ENCODE data around the gene IRF3.

DNA sequence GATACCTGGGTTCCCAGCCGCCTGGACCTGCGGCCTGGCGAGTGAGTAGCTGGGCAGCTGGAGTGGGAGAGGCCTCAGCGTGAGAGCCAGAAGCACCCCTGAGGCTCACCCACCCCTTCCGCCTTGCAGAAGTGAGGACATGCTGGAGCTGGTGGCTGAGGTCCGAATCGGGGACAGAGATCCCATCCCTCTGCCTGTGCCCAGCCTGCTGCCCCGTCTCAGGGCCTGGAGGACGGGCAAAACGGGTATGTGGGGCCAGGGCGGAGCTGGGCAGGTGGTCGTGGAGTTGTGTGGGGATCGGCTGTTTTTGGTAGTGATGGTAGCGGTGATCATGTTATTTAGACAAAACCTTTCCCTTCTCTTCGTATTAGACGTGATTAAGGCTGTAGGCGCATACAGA, 19.1 kb downstream of the IRF3 start:
- TF ChIP-seq, protein P1, sequence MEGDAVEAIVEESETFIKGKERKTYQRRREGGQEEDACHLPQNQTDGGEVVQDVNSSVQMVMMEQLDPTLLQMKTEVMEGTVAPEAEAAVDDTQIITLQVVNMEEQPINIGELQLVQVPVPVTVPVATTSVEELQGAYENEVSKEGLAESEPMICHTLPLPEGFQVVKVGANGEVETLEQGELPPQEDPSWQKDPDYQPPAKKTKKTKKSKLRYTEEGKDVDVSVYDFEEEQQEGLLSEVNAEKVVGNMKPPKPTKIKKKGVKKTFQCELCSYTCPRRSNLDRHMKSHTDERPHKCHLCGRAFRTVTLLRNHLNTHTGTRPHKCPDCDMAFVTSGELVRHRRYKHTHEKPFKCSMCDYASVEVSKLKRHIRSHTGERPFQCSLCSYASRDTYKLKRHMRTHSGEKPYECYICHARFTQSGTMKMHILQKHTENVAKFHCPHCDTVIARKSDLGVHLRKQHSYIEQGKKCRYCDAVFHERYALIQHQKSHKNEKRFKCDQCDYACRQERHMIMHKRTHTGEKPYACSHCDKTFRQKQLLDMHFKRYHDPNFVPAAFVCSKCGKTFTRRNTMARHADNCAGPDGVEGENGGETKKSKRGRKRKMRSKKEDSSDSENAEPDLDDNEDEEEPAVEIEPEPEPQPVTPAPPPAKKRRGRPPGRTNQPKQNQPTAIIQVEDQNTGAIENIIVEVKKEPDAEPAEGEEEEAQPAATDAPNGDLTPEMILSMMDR (IDR thresholded peaks at IDR 0.05), result no peak
- no peak for TF ChIP-seq POLR2A (IDR thresholded peaks at IDR 0.05)

Measured in right lobe of liver (tissue), 4 donors.